K562 (cell line): ENCODE measurements around the gene TRANK1. TPM values are rescaled to one million over a fixed set of nuclear protein-coding genes. Genes with fewer than 3 reads are reported as not detected.

ENCODE experiments used
- CBX1 ChIP-seq: sonication (generic); IDR thresholded peaks from 2 replicates; pipeline ENCODE4 v1.6.1; 2016; ENCODE audit warnings: antibody characterized with exemption, low read depth, mild to moderate bottlenecking
- CREM ChIP-seq: IDR thresholded peaks from 2 replicates; pipeline ENCODE4 v1.6.1; 2014; ENCODE audit warnings: antibody characterized with exemption, low read depth
- FUS ChIP-seq: fragments of 200-400 bp; formaldehyde crosslinking; optimal IDR thresholded peaks from 2 replicates; pipeline ENCODE3; 2017; ENCODE audit warnings: low read depth, low read length
- HDAC8 ChIP-seq: fragments of 450-650 bp; IDR thresholded peaks from 2 replicates; pipeline ENCODE4 v1.6.1; 2016; ENCODE audit warnings: mild to moderate bottlenecking, missing genetic modification characterization, moderate library complexity, missing compliant biosample characterization
- HES1 ChIP-seq: fragments of 450-650 bp; IDR thresholded peaks from 2 replicates; pipeline ENCODE4 v1.6.1; 2016; ENCODE audit warnings: low read depth, mild to moderate bottlenecking, moderate library complexity
- KDM5B ChIP-seq: fragments of 200-600 bp; sonication (generic); IDR thresholded peaks from 2 replicates; pipeline ENCODE4 v1.6.1; 2012; ENCODE audit warnings: low read depth, mild to moderate bottlenecking, moderate library complexity, low read length, control low read depth, inconsistent platforms; ENCODE audit not compliant: insufficient replicate concordance
- PKNOX1 ChIP-seq: fragments of 450-650 bp; IDR thresholded peaks from 2 replicates; pipeline ENCODE4 v1.6.1; 2016
- RHOXF2B ChIP-seq: fragments of 250-450 bp; sonication (Bioruptor Pico); conservative IDR thresholded peaks from 2 replicates; pipeline ENCODE4 v1.5.1; 2021
- SOX6 ChIP-seq: fragments of 450-650 bp; IDR thresholded peaks from 2 replicates; pipeline ENCODE4 v1.6.1; 2014; ENCODE audit warnings: mild to moderate bottlenecking
- SRSF3 ChIP-seq: fragments of 200-400 bp; formaldehyde crosslinking; IDR thresholded peaks from 2 replicates; pipeline ENCODE4 v1.6.1; 2016; ENCODE audit warnings: mild to moderate bottlenecking, low read length, moderate library complexity; ENCODE audit not compliant: insufficient read depth
- SRSF9 ChIP-seq: fragments of 200-400 bp; formaldehyde crosslinking; IDR thresholded peaks from 2 replicates; pipeline ENCODE4 v1.6.1; 2017; ENCODE audit warnings: low read depth, low read length, borderline replicate concordance
- TSHZ1 ChIP-seq: fragments of 250-450 bp; sonication (Bioruptor Pico); IDR thresholded peaks from 2 replicates; pipeline ENCODE4 v1.4.0; 2020; ENCODE audit warnings: mild to moderate bottlenecking, moderate library complexity
- USF2 ChIP-seq: sonication (generic); formaldehyde crosslinking; IDR thresholded peaks from 2 replicates; pipeline ENCODE4 v1.5.0; 2020; ENCODE audit warnings: missing genetic modification reagents
- ZNF551 ChIP-seq: fragments of 250-450 bp; sonication (Bioruptor Pico); IDR thresholded peaks from 2 replicates; pipeline ENCODE4 v1.5.0; 2021; ENCODE audit warnings: mild to moderate bottlenecking, moderate library complexity
- polyA plus RNA-seq, 8 experiments: library from polyadenylated mRNA; depleted of rRNA in 4 of 8; stranded (reverse) in 5 of 8; unstranded in 3 of 8; fragments of >200 nt; fragmentation: Nextera tagmentation in 2 of 8; fragmentation: Illumina TruSeq in 1 of 8; extraction: Ambion mirVana in 2 of 8; extraction: Trizol in 1 of 8; gene quantifications; 2 replicates each; pipeline versions ENCODE4 v1.2.1 to v1.2.3, GENCODE V29; 2011 to 2014; ENCODE audit warnings: inconsistent platforms in 1 of 8, missing spikeins in 1 of 8
- total RNA-seq, 7 experiments: library from RNA; depleted of rRNA in 6 of 7; stranded (reverse); fragments of >200 nt in 6 of 7; fragmentation: Illumina TruSeq in 2 of 7; extraction: Trizol in 2 of 7; gene quantifications; 2 replicates each; pipeline versions ENCODE4 v1.2.1 to v1.2.3, GENCODE V29; 2011 to 2021; ENCODE audit warnings: low replicate concordance in 1 of 7
- TF ChIP-seq, protein P1 (sequence below): sonication (generic); formaldehyde crosslinking; IDR thresholded peaks from 2 replicates; pipeline ENCODE4 v1.8.0; 2022; ENCODE audit warnings: missing genetic modification reagents, mild to moderate bottlenecking, borderline replicate concordance
- TF ChIP-seq, protein P2 (sequence below): fragments of 450-650 bp; IDR thresholded peaks from 2 replicates; pipeline ENCODE4 v1.7.0; 2016; ENCODE audit warnings: borderline replicate concordance

TRANK1 gene
- total and polyA plus RNA-seq, 9 of the 15 experiments (the other 6 are each of a cell fraction or from before 2014, with no cell fraction given): 0.41 to 5.3 (median 2.1) TPM

DNA sequence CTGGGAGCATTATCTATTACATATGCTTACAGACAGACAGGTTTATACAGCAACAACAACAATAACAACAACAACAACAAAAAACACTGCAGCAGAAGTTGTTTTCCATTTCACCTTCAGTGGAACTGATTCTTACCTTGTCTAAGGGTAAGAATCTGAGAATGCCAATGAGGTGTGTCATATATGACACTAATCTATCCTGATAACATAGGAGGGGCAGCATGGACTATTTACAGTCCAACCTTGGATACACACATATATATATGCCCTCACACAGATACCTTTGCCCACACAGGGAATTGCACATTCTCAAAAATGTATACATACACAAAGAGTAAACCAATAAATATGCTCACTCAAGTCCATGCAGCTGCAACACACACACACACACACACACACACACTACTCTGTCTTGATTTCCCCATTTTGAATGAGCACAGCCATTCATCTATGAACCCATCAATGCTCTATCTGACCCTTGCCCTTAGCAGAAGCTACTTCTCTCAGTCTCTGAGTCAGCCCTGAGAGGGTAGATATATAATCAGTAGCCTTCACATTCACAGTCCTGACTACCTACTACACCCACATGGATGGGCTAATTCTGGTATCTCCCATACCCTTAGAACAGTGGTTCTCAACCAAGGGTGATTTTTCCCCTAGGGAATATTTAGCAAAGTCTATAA is 9.7 kb upstream of the TRANK1 start (continued):
- no peak for TF ChIP-seq TSHZ1 (CRISPR knock-in tag)
- no peak for TF ChIP-seq KDM5B
- no peak for TF ChIP-seq SOX6
- TF ChIP-seq ZNF551 (CRISPR knock-in tag): no peak
- no peak for TF ChIP-seq SRSF9
- no peak for TF ChIP-seq RHOXF2B (CRISPR knock-in tag)
- TF ChIP-seq, protein P1, sequence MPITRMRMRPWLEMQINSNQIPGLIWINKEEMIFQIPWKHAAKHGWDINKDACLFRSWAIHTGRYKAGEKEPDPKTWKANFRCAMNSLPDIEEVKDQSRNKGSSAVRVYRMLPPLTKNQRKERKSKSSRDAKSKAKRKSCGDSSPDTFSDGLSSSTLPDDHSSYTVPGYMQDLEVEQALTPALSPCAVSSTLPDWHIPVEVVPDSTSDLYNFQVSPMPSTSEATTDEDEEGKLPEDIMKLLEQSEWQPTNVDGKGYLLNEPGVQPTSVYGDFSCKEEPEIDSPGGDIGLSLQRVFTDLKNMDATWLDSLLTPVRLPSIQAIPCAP: no peak
- TF ChIP-seq PKNOX1: no peak
- TF ChIP-seq HDAC8 (tag): no peak
- TF ChIP-seq FUS: no peak
- TF ChIP-seq, protein P2, sequence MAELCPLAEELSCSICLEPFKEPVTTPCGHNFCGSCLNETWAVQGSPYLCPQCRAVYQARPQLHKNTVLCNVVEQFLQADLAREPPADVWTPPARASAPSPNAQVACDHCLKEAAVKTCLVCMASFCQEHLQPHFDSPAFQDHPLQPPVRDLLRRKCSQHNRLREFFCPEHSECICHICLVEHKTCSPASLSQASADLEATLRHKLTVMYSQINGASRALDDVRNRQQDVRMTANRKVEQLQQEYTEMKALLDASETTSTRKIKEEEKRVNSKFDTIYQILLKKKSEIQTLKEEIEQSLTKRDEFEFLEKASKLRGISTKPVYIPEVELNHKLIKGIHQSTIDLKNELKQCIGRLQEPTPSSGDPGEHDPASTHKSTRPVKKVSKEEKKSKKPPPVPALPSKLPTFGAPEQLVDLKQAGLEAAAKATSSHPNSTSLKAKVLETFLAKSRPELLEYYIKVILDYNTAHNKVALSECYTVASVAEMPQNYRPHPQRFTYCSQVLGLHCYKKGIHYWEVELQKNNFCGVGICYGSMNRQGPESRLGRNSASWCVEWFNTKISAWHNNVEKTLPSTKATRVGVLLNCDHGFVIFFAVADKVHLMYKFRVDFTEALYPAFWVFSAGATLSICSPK: no peak
- TF ChIP-seq USF2 (CRISPR knock-in tag): no peak
- no peak for TF ChIP-seq SRSF3
- no peak for TF ChIP-seq CBX1
- TF ChIP-seq CREM: peak; percentile 54
- TF ChIP-seq HES1: no peak
